H9 (cell line): ENCODE data around the gene SLC25A20. TPM values are rescaled to one million over a fixed set of nuclear protein-coding genes. Genes with fewer than 3 reads are reported as not detected.

Source experiments
- DNase-seq: peaks from one replicate; pipeline ENCODE4 v3.0.0-alpha.2; 2017
- H2AFZ ChIP-seq: one replicate; pipeline ENCODE4 v1.6.1; 2013; ENCODE audit warnings: mild to moderate bottlenecking, low read length, control low read depth, moderate library complexity
- H2AK5ac ChIP-seq: 2 replicates; pipeline ENCODE4 v1.6.1; 2013; ENCODE audit warnings: low read length, control low read depth, mixed read lengths; ENCODE audit not compliant: insufficient read length
- H2BK120ac ChIP-seq: one replicate; pipeline ENCODE4 v1.6.1; 2013; ENCODE audit warnings: low read depth, mild to moderate bottlenecking, low read length, control low read depth, inconsistent platforms; ENCODE audit not compliant: poor library complexity, severe bottlenecking
- H2BK12ac ChIP-seq: 2 replicates; pipeline ENCODE4 v1.6.1; 2013; ENCODE audit warnings: low read length, control low read depth, mixed read lengths, low read depth; ENCODE audit not compliant: insufficient read length
- H2BK15ac ChIP-seq: 2 replicates; pipeline ENCODE4 v1.6.1; 2013; ENCODE audit warnings: low read depth, low read length, control low read depth
- H2BK20ac ChIP-seq: one replicate; pipeline ENCODE4 v1.6.1; 2013; ENCODE audit warnings: low read depth, mild to moderate bottlenecking, low read length, control low read depth, inconsistent platforms; ENCODE audit not compliant: poor library complexity, severe bottlenecking
- H2BK5ac ChIP-seq: 2 replicates; pipeline ENCODE4 v1.6.1; 2013; ENCODE audit warnings: low read length, control low read depth, mixed read lengths; ENCODE audit not compliant: insufficient read length
- H3K14ac ChIP-seq: 2 replicates; pipeline ENCODE4 v1.6.1; 2013; ENCODE audit warnings: low read length, control low read depth; ENCODE audit not compliant: insufficient read depth
- H3K18ac ChIP-seq: 2 replicates; pipeline ENCODE4 v1.6.1; 2013; ENCODE audit warnings: low read depth, mild to moderate bottlenecking, mixed read lengths, low read length, control low read depth; ENCODE audit not compliant: insufficient read length
- H3K23ac ChIP-seq: 2 replicates; pipeline ENCODE4 v1.6.1; 2013; ENCODE audit warnings: low read length, control low read depth, mixed read lengths, low read depth; ENCODE audit not compliant: insufficient read length
- H3K23me2 ChIP-seq: 2 replicates; pipeline ENCODE4 v1.6.1; 2013; ENCODE audit warnings: low read depth, mild to moderate bottlenecking, mixed read lengths, low read length, control low read depth; ENCODE audit not compliant: insufficient read length, poor library complexity, severe bottlenecking
- H3K27ac ChIP-seq: 2 replicates; pipeline ENCODE4 v1.5.1; 2013; ENCODE audit warnings: low read length, control low read depth, mixed read lengths, low read depth; ENCODE audit not compliant: insufficient read length
- H3K27me3 ChIP-seq: 2 replicates; pipeline ENCODE4 v1.6.1; 2013; ENCODE audit warnings: low read length, control low read depth, inconsistent platforms; ENCODE audit not compliant: insufficient read depth
- H3K4ac ChIP-seq: 2 replicates; pipeline ENCODE4 v1.6.1; 2013; ENCODE audit warnings: low read depth, mild to moderate bottlenecking, control low read depth, inconsistent platforms, low read length, moderate library complexity
- H3K4me1 ChIP-seq: 2 replicates; pipeline ENCODE4 v1.6.1; 2013; ENCODE audit warnings: low read length, control low read depth, inconsistent platforms; ENCODE audit not compliant: insufficient read depth
- H3K4me2 ChIP-seq: 2 replicates; pipeline ENCODE4 v1.6.1; 2013; ENCODE audit warnings: low read length, control low read depth, mixed read lengths; ENCODE audit not compliant: insufficient read length, insufficient read depth
- H3K56ac ChIP-seq: 2 replicates; pipeline ENCODE4 v1.6.1; 2013; ENCODE audit warnings: low read depth, mild to moderate bottlenecking, mixed read lengths, low read length, control low read depth; ENCODE audit not compliant: insufficient read length
- H3K79me1 ChIP-seq: 2 replicates; pipeline ENCODE4 v1.6.1; 2013; ENCODE audit warnings: low read depth, mild to moderate bottlenecking, moderate library complexity, low read length, control low read depth, inconsistent platforms; ENCODE audit not compliant: insufficient read depth, poor library complexity, severe bottlenecking
- H3K79me2 ChIP-seq: 2 replicates; pipeline ENCODE4 v1.6.1; 2013; ENCODE audit warnings: low read length, control low read depth, inconsistent platforms; ENCODE audit not compliant: insufficient read depth
- H3K9ac ChIP-seq: 2 replicates; pipeline ENCODE4 v1.6.1; 2013; ENCODE audit warnings: low read length, control low read depth, mixed read lengths; ENCODE audit not compliant: insufficient read length; ENCODE audit errors: extremely low read depth
- H3K9me3 ChIP-seq: one replicate; pipeline ENCODE4 v1.6.1; 2013; ENCODE audit warnings: low read depth, low read length, inconsistent platforms; ENCODE audit not compliant: control insufficient read depth
- H3T11ph ChIP-seq: one replicate; pipeline ENCODE4 v1.6.1; 2013; ENCODE audit warnings: mild to moderate bottlenecking, low read length, control low read depth, inconsistent platforms
- H4K20me1 ChIP-seq: one replicate; pipeline ENCODE4 v1.6.1; 2013; ENCODE audit not compliant: control insufficient read depth, insufficient read length, insufficient read depth
- H4K5ac ChIP-seq: 2 replicates; pipeline ENCODE4 v1.6.1; 2013; ENCODE audit warnings: low read depth, mild to moderate bottlenecking, mixed read lengths, low read length, control low read depth; ENCODE audit not compliant: insufficient read length
- H4K8ac ChIP-seq: replicated peaks from 2 replicates; pipeline ENCODE4 v1.6.1; 2013; ENCODE audit warnings: low read length, control low read depth, mixed read lengths, low read depth; ENCODE audit not compliant: insufficient read length
- H4K91ac ChIP-seq: 2 replicates; pipeline ENCODE4 v1.6.1; 2013; ENCODE audit warnings: low read depth, mild to moderate bottlenecking, moderate library complexity, mixed read lengths, low read length, control low read depth; ENCODE audit not compliant: insufficient read length
- H3K27ac Mint-ChIP-seq, 3 experiments: 2 replicates in 2 of 3; 3 replicates in 1 of 3; pipeline ENCODE4 v1.8.0; 2020 to 2021; ENCODE audit warnings: mixed read lengths in 3 of 3, mild to moderate bottlenecking in 1 of 3, moderate library complexity in 1 of 3
- H3K27me3 Mint-ChIP-seq: 2 replicates; pipeline ENCODE4 v1.8.0; 2021; ENCODE audit warnings: low read depth, mild to moderate bottlenecking, moderate library complexity, mixed read lengths
- H3K36me3 Mint-ChIP-seq, 3 experiments: 2 replicates in 2 of 3; 3 replicates in 1 of 3; pipeline ENCODE4 v1.8.0; 2020 to 2021; ENCODE audit warnings: low read depth in 3 of 3, mixed read lengths in 3 of 3; ENCODE audit not compliant: insufficient read depth in 1 of 3
- H3K4me1 Mint-ChIP-seq, 2 experiments: 2 replicates each; pipeline ENCODE4 v1.8.0; 2020; ENCODE audit warnings: mixed read lengths in 2 of 2
- H3K4me3 Mint-ChIP-seq, 2 experiments: 2 replicates in 1 of 2; 3 replicates in 1 of 2; pipeline ENCODE4 v1.8.0; 2020 to 2021; ENCODE audit warnings: mild to moderate bottlenecking in 2 of 2, mixed read lengths in 2 of 2, moderate library complexity in 1 of 2
- H3K9me3 Mint-ChIP-seq, 2 experiments: 2 replicates in 1 of 2; 3 replicates in 1 of 2; pipeline ENCODE4 v1.8.0; 2020; ENCODE audit warnings: mild to moderate bottlenecking in 2 of 2, mixed read lengths in 2 of 2, moderate library complexity in 1 of 2
- CTCF ChIP-seq: fragments of 200-600 bp; sonication (generic); conservative IDR thresholded peaks from 3 replicates; pipeline ENCODE4 v1.8.0; 2021; ENCODE audit warnings: antibody characterized with exemption, mild to moderate bottlenecking
- WGBS: extraction: QIAGEN DNeasy Blood & Tissue Kit; methylation state at CpG from one replicate; pipeline ENCODE4 v1.1.7; 2013; ENCODE audit warnings: missing lambda C conversion rate, low lambda C conversion rate, mixed read lengths; ENCODE audit not compliant: insufficient read length; ENCODE audit errors: extremely low coverage; 5-methylcytosine and 5-hydroxymethylcytosine counted together
- total RNA-seq: library from RNA; stranded (reverse); gene quantifications from 2 replicates; pipeline ENCODE4 v1.2.1, GENCODE V29; 2021

SLC25A20 gene
- total RNA-seq, 1 experiment from 2014 or later = 7.4 TPM

GRCh38 chr3:48927928-48928327 is 29.2 kb upstream of the SLC25A20 start:
- Mint-ChIP-seq H3K27me3 (no peaks in the 10 kb centered on the region), H3K4me3 (no peak overlapping the region), H3K9me3 (no peaks in the 10 kb centered on the region), H3K4me1 (no peaks in the 10 kb centered on the region), H3K27ac (no peak overlapping the region), H3K36me3 (peaks cover 46 to 83% (median 60%) of the 10 kb centered on the region in 3 experiments)
- no CpG with 5 or more reads among the region's 2 CpGs for WGBS
- Histone ChIP-seq H3K56ac (no peak overlapping the region), H3K79me1 (peaks cover 18% of the 10 kb centered on the region), H4K5ac (no peak overlapping the region), H2BK20ac (no peak overlapping the region), H4K8ac (no peak overlapping the region), H4K91ac (no peak overlapping the region), H3K9me3 (no peaks in the 10 kb centered on the region), H3T11ph (no peak overlapping the region), H3K18ac (no peak overlapping the region), H4K20me1 (peaks cover 4% of the 10 kb centered on the region), H3K79me2 (peaks cover 19% of the 10 kb centered on the region; the same call in 1 of the 2 replicates), H3K14ac (no peak overlapping the region), H3K9ac (no peak overlapping the region), H3K27me3 (no peaks in the 10 kb centered on the region), H3K23me2 (peaks cover 3% of the 10 kb centered on the region), H3K4ac (no peak overlapping the region), H2BK12ac (no peak overlapping the region), H3K4me2 (no peak overlapping the region), H3K4me1 (no peaks in the 10 kb centered on the region), H3K27ac (no peak overlapping the region), H2BK15ac (no peak overlapping the region), H2AK5ac (no peak overlapping the region), H3K23ac (no peak overlapping the region), H2BK5ac (no peak overlapping the region), H2AFZ (no peak overlapping the region), H2BK120ac (no peak overlapping the region)
- TF ChIP-seq CTCF = no peak
- no peak for DNase-seq
